Measurements from ENCODE around the gene RPL15. TPM values are rescaled to one million over a fixed set of nuclear protein-coding genes. Genes with fewer than 3 reads are reported as not detected.
"Not testable (repeated sequence)": the region's sequence is repeated elsewhere in the genome, so short reads cannot be mapped to it uniquely, and the experiment has no call there.

Gene RPL15
- total RNA-seq, 4 donors from 2014 or later = 1,759 to 2,538 (median 2,309) TPM

DNA sequence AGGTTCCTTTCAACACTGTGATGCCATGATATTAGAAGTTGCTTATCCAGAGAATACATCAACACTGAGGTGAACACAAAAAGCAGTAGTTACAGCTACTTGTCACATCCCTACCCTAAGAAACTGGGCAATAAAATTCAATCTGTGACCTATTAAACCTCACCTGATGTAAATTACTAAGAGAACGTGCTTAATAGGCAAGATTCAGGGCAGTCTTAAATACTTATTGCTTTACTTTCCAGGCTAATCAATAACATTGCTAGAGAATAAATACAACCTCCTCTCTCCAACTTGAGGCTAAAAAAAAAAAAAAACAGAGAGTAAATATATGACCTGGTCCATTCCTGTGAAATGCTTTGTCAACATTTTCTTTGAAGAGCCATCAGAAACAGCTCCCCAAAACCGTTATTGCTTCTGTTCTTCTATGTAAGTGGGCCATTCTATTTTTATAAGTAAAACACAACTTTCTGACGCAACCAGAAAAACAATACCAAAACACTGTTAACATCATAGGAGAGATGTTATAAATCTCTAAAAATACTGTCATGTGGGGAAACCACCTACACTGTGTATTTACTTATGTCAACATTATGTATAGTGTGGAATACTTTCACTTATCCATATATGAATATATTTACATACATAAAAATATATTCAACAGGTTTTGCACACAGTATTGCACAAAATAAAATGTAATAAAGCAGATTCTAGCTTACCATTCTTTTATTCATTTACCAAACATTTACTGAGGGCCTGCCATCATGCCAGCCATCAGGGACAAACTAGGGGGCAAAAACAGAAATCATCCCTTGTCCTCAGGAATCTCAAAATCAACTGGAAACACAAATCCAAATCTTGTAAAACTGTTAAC, 2.8 kb upstream of the RPL15 start:
- WGBS = 59% methylated on average over 3 of the region's 3 CpGs
- no peak overlapping the region for H3K27ac ChIP-seq (replicated peaks in 1 of 4)
- intact Hi-C loops (cut with DNase I) = no loop called here

GRCh38 chr3:23915537-23916108, 1.3 kb upstream of the RPL15 start:
- peak overlapping the region; percentile 71 to 85 (median 80) for H3K4me3 ChIP-seq
- H3K27ac ChIP-seq (replicated peaks in 1 of 4) = peak overlapping the region; percentile 88 to 96 (median 92)
- TF ChIP-seq, protein P1, sequence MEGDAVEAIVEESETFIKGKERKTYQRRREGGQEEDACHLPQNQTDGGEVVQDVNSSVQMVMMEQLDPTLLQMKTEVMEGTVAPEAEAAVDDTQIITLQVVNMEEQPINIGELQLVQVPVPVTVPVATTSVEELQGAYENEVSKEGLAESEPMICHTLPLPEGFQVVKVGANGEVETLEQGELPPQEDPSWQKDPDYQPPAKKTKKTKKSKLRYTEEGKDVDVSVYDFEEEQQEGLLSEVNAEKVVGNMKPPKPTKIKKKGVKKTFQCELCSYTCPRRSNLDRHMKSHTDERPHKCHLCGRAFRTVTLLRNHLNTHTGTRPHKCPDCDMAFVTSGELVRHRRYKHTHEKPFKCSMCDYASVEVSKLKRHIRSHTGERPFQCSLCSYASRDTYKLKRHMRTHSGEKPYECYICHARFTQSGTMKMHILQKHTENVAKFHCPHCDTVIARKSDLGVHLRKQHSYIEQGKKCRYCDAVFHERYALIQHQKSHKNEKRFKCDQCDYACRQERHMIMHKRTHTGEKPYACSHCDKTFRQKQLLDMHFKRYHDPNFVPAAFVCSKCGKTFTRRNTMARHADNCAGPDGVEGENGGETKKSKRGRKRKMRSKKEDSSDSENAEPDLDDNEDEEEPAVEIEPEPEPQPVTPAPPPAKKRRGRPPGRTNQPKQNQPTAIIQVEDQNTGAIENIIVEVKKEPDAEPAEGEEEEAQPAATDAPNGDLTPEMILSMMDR (IDR thresholded peaks at IDR 0.05) = no peak
- H3K36me3 ChIP-seq = peaks cover 0 to 32% (median 23%) of the 10 kb centered on the region in 4 donors
- no peak for DNase-seq (ENCODE audit: extremely low spot score)
- no peaks in the 10 kb centered on the region for H3K9me3 ChIP-seq
- H3K27me3 ChIP-seq = no peaks in the 10 kb centered on the region
- intact Hi-C loops (cut with DNase I) = loop anchor here (2.0 kb wide), 2 partner anchors 31 to 51 kb away; no protein-coding TSS in a partner anchor
- peaks cover 26 to 58% (median 48%) of the 10 kb centered on the region in 4 donors for H3K4me1 ChIP-seq
- 49% methylated on average over 7 of the region's 7 CpGs for WGBS

More for the DNA sequence above, 2.8 kb upstream of the RPL15 start:
- no peak for DNase-seq (ENCODE audit: extremely low spot score)
- H3K9me3 ChIP-seq = no peaks in the 10 kb centered on the region
- H3K4me3 ChIP-seq = no peak overlapping the region
- H3K4me1 ChIP-seq = peaks cover 19 to 44% (median 35%) of the 10 kb centered on the region in 4 donors
- TF ChIP-seq, protein P1 (IDR thresholded peaks at IDR 0.05) = no peak
- TF ChIP-seq POLR2AphosphoS5 (IDR thresholded peaks at IDR 0.05) = no peak
- no peak for TF ChIP-seq EP300 (IDR thresholded peaks at IDR 0.05)
- TF ChIP-seq POLR2A (IDR thresholded peaks at IDR 0.05; ENCODE audit: low read depth) = no peak
- H3K36me3 ChIP-seq = peaks cover 0 to 31% (median 23%) of the 10 kb centered on the region in 4 donors
- H3K27me3 ChIP-seq = no peaks in the 10 kb centered on the region

DNA sequence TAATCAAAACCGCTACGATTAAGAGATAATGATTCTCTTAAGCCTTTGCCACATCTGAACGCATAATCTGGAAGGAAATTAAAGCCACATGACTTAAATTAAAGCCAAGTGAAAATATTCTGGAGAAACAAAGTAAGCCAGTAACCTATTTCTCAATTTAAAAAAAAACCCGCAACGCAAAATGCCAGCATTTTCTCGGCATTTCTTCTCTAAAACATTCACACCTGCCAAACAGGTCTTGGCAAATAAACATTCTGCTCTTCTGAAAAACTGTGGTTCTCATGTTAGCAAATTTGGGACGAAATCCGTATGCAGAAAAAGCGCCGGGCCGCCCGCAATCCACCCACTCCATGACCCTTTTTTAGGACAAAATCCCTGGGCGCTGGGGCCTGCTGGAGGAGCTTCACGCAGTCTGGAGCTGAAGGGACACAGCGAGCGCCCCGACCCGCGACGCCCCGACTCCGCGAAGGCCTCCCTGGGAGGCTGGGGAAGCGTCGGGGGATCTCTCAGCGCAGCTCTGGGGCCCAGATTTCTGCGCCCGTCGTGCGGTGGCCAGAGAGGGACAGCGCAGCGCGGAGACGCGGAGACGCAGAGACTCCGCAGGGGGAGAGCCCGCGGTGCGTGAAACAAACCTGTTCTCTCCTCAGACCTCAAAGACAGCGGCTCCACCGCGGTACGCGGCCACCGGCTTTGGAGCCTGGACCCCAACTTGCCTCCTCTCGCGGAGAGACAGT, 613 bp upstream of the RPL15 start:
- intact Hi-C loops (cut with DNase I) = loop anchor here (2.0 kb wide), 2 partner anchors 30 to 50 kb away; no protein-coding TSS in a partner anchor
- H3K4me1 ChIP-seq = peaks cover 26 to 58% (median 48%) of the 10 kb centered on the region in 4 donors

DNA sequence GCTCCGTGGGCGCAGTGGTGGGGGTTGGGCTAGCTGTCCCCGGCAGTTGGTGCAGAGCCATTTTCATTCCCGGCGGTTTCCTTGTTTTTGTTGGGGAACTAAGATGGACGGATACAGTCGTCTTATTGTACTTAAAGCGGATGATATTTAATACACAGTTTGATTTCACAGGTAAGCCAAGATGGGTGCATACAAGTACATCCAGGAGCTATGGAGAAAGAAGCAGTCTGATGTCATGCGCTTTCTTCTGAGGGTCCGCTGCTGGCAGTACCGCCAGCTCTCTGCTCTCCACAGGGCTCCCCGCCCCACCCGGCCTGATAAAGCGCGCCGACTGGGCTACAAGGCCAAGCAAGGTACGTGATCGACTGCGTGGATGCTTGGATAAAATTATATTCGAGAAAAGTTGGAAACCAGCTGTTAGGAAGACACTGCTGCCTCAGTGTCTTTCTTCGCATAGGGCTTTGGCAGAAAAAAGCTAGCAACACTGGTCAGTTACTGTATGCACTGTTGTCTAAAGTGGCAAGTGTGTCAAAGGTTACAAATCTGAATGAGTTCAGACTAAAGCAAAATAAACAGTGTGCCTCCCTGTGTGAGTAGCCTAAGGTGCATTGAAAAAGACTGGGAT, 859 bp downstream of the RPL15 start:
- 2% methylated on average over 20 of the region's 21 CpGs for WGBS

More for the DNA sequence above, 613 bp upstream of the RPL15 start:
- 3% methylated on average over 20 of the region's 48 CpGs for WGBS
- H3K27me3 ChIP-seq = no peaks in the 10 kb centered on the region
- no peak for DNase-seq (ENCODE audit: extremely low spot score)
- peak overlapping the region; percentile 88 to 96 (median 92) for H3K27ac ChIP-seq (replicated peaks in 1 of 4)
- H3K4me3 ChIP-seq = peak overlapping the region; percentile 71 to 85 (median 80)
- no peaks in the 10 kb centered on the region for H3K9me3 ChIP-seq
- peaks cover 0 to 36% (median 23%) of the 10 kb centered on the region in 4 donors for H3K36me3 ChIP-seq
- TF ChIP-seq POLR2A (IDR thresholded peaks at IDR 0.05; ENCODE audit: low read depth) = no peak
- TF ChIP-seq EP300 (IDR thresholded peaks at IDR 0.05) = no peak
- TF ChIP-seq, protein P1 (IDR thresholded peaks at IDR 0.05) = no peak
- no peak for TF ChIP-seq POLR2AphosphoS5 (IDR thresholded peaks at IDR 0.05)

DNA sequence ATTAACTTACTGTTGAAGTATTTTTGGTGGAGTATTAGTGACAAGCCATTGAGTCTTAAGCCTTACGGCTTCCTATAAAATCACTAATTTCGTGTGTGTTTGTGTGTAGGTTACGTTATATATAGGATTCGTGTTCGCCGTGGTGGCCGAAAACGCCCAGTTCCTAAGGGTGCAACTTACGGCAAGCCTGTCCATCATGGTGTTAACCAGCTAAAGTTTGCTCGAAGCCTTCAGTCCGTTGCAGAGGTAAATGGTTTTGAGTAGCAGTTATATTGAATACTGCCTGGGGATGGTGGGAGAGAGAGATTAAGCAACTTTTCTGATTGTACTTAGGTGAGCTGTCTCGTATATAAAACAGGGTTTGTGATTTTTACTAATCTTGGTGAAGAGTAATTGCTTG, 1.4 kb downstream of the RPL15 start:
- H3K9me3 ChIP-seq; intact Hi-C loops (cut with DNase I); DNase-seq (ENCODE audit: extremely low spot score); H3K27me3 ChIP-seq: not testable (repeated sequence)
- Histone ChIP-seq H3K4me3 (peak overlapping the region; percentile 71 to 85 (median 80)), H3K36me3 (peaks cover 0 to 47% (median 38%) of the 10 kb centered on the region in 4 donors), H3K4me1 (peaks cover 26 to 58% (median 46%) of the 10 kb centered on the region in 4 donors), H3K27ac (replicated peaks in 1 of 4) (peak overlapping the region; percentile 88 to 96 (median 92))
- WGBS = 27% methylated on average over 12 of the region's 12 CpGs

More for the DNA sequence above, 859 bp downstream of the RPL15 start:
- H3K4me3 ChIP-seq = peak overlapping the region; percentile 71 to 85 (median 80)
- not testable (repeated sequence) for H3K27me3 ChIP-seq; H3K9me3 ChIP-seq; DNase-seq (ENCODE audit: extremely low spot score)
- H3K36me3 ChIP-seq = peaks cover 0 to 46% (median 36%) of the 10 kb centered on the region in 4 donors
- peaks cover 26 to 58% (median 48%) of the 10 kb centered on the region in 4 donors for H3K4me1 ChIP-seq
- H3K27ac ChIP-seq (replicated peaks in 1 of 4) = peak overlapping the region; percentile 88 to 96 (median 92)
- intact Hi-C loops (cut with DNase I) = loop anchor here (2.0 kb wide), 2 partner anchors 29 to 49 kb away; no protein-coding TSS in a partner anchor

All from esophagus muscularis mucosa (tissue), 4 donors.